RWPE1 (cell line): ENCODE results near the gene EIPR1.

Experiments
- CTCF ChIA-PET: fragments of 350-600 bp; sonication (Branson Sonifier 250); formaldehyde crosslinking; extraction: SDS; loops from one replicate; lab custom pipeline; 2021; lab: Yijun Ruan, JAX
- POLR2A ChIA-PET: fragments of 400-600 bp; formaldehyde crosslinking; extraction: SDS; loops from one replicate; lab custom pipeline; 2020; ENCODE audit warnings: antibody characterized with exemption; ENCODE audit not compliant: low non-redundant PET; lab: Yijun Ruan, JAX
- DNase-seq: peaks from one replicate; pipeline ENCODE4 v3.0.0; 2012; ENCODE audit warnings: low spot score
- H3K27ac ChIP-seq: fragments of 450-650 bp; 2 replicates; pipeline ENCODE4 v1.5.1; 2017
- CTCF ChIP-seq: fragments of 450-650 bp; conservative IDR thresholded peaks from 2 replicates; pipeline ENCODE4 v1.5.1; 2017; ENCODE audit warnings: low read depth, mild to moderate bottlenecking

The EIPR1 gene

GRCh38 chr2:3377612-3378432, at the start of gene EIPR1:
EIPR1 (minus strand) TSS chr2:3377818; CDS start chr2:3377689, 129 bp downstream.
- peak within 1 kb of the TSS; percentile 85 for H3K27ac ChIP-seq
- CTCF ChIA-PET, result interaction anchor here (0.6 kb wide), 1 partner anchor 17 kb away, joined by 3 read pairs; no protein-coding TSS in a partner anchor
- TF ChIP-seq CTCF, result no peak
- POLR2A ChIA-PET, result interaction anchor here (0.6 kb wide), 1 partner anchor 44 kb away, joined by 3 read pairs; no protein-coding TSS in a partner anchor
- DNase-seq, result peak; percentile 97

GRCh38 chr2:3427272-3427671, 49.7 kb upstream of the EIPR1 start:
- ChIA-PET CTCF (interaction anchor here (0.6 kb wide), 1 partner anchor 9 kb away, joined by 3 read pairs; no protein-coding TSS in a partner anchor), POLR2A (no interaction called here)
- DNase-seq, result no peak
- no peak overlapping the region for H3K27ac ChIP-seq
- no peak for TF ChIP-seq CTCF

- ChIA-PET CTCF (no interaction called here), POLR2A (no interaction called here)
- H3K27ac ChIP-seq, result no peak overlapping the region
- DNase-seq, result no peak
- TF ChIP-seq CTCF, result no peak
Observed at GRCh38 chr2:3426615-3427014, 49.0 kb upstream of the EIPR1 start.

- no peak for DNase-seq
- peak; percentile 70 for TF ChIP-seq CTCF
- CTCF ChIA-PET, result interaction anchor here (0.6 to 2.2 kb wide), 7 partner anchors 9 to 1781 kb away, joined by 3 to 6 read pairs (median 5); no protein-coding TSS in a partner anchor
- no peak overlapping the region for H3K27ac ChIP-seq
- POLR2A ChIA-PET, result no interaction called here
Observed at GRCh38 chr2:3424171-3424795, 46.7 kb upstream of the EIPR1 start.

GRCh38 chr2:3423492-3424170, 46.0 kb upstream of the EIPR1 start:
- peak; percentile 98 for TF ChIP-seq CTCF
- ChIA-PET CTCF (interaction anchor here (0.6 to 2.2 kb wide), 8 partner anchors 10 to 1874 kb away, joined by 3 to 6 read pairs (median 4); no protein-coding TSS in a partner anchor), POLR2A (no interaction called here)
- no peak overlapping the region for H3K27ac ChIP-seq
- peak; percentile 48 for DNase-seq
